GM19193 (cell line): Measurements from ENCODE around the gene CBR4.

Source experiments
- POLR2A ChIP-seq: IDR thresholded peaks from 4 replicates; pipeline ENCODE4 v1.6.1; 2011; ENCODE audit not compliant: insufficient read depth, insufficient read length; ENCODE audit errors: extremely low read depth

CBR4 gene

GRCh38 chr4:169042608-169043007 is 32.6 kb upstream of the CBR4 start:
- no peak for TF ChIP-seq POLR2A

GRCh38 chr4:169040559-169041261 is 30.7 kb upstream of the CBR4 start:
- no peak for TF ChIP-seq POLR2A

GRCh38 chr4:169039251-169039954 is 29.3 kb upstream of the CBR4 start:
- TF ChIP-seq POLR2A, result no peak

GRCh38 chr4:169037506-169037905 is 27.5 kb upstream of the CBR4 start:
- no peak for TF ChIP-seq POLR2A

GRCh38 chr4:169033660-169034059 is 23.6 kb upstream of the CBR4 start:
- no peak for TF ChIP-seq POLR2A

- no peak for TF ChIP-seq POLR2A
These were observed 23.0 kb upstream of the CBR4 start for GRCh38 chr4:169032883-169033645.

- TF ChIP-seq POLR2A, result no peak
These were observed 22.1 kb upstream of the CBR4 start for GRCh38 chr4:169032194-169032593.

GRCh38 chr4:169031392-169031791 is 21.3 kb upstream of the CBR4 start:
- no peak for TF ChIP-seq POLR2A

- no peak for TF ChIP-seq POLR2A
These were observed 20.5 kb upstream of the CBR4 start for GRCh38 chr4:169030562-169030982.

- TF ChIP-seq POLR2A, result no peak
These were observed 19.9 kb upstream of the CBR4 start for GRCh38 chr4:169029947-169030346.

- no peak for TF ChIP-seq POLR2A
These were observed 17.6 kb upstream of the CBR4 start for GRCh38 chr4:169027663-169028062.

GRCh38 chr4:169025184-169025583 is 15.1 kb upstream of the CBR4 start:
- no peak for TF ChIP-seq POLR2A

GRCh38 chr4:169024762-169025161 is 14.7 kb upstream of the CBR4 start:
- TF ChIP-seq POLR2A, result no peak

- no peak for TF ChIP-seq POLR2A
These were observed 8.4 kb upstream of the CBR4 start for GRCh38 chr4:169018406-169018805.

- no peak for TF ChIP-seq POLR2A
These were observed 7.9 kb upstream of the CBR4 start for GRCh38 chr4:169017971-169018370.
